Activated gamma-delta T cell treated with anti-CD3 and anti-CD28 coated beads, Interleukin-2, amount 50 U/mL, for 16 hours (primary cell): ENCODE measurements around the gene TMEM63B.
"Not testable (repeated sequence)": the region's sequence is repeated elsewhere in the genome, so short reads cannot be mapped to it uniquely, and the experiment has no call there.

ENCODE experiments used
- DNase-seq: peaks from one replicate; pipeline ENCODE4 v3.0.0-alpha.2; 2020; ENCODE audit warnings: low read depth

The TMEM63B gene

DNA sequence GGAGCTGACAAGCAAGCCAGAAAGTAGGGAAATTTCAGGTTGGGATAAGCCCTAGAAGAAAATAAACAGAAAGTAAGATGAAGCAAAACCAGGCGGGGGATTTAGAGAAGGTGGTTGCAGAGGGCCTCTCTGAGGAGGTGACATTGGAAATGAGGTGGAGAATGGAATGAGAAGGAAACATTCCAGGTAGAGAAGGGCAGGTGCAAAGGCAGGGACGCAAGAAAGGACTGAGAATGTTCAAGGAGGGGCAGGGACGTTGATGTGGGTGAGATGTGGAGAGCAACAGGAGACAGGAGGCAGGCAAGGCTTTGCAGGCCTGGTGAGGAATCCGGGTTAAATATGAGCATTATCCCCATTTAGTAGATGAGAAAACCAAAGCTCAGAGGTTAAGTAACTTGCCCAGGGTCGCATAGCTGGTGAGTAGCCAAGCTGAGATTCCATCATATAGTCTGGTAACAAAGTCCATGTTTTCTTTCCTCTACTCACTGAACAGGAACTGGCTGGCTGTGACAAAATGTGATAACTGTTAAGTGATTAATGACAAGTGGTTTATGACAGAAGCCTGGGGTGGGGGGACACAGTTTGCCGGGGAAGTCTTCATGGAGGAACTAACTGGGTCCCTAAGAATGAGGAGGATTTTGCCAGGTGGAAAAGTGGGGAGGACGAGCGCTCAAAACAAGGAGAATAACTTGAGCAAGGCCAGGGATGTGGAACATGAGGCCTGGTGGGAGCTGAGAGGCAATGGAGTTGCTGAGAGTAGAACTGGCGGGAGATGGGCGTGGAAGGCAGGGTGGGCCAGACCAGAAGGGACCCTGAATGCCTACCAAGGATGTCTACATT is 32.7 kb upstream of the TMEM63B start:
- no peak for DNase-seq

DNA sequence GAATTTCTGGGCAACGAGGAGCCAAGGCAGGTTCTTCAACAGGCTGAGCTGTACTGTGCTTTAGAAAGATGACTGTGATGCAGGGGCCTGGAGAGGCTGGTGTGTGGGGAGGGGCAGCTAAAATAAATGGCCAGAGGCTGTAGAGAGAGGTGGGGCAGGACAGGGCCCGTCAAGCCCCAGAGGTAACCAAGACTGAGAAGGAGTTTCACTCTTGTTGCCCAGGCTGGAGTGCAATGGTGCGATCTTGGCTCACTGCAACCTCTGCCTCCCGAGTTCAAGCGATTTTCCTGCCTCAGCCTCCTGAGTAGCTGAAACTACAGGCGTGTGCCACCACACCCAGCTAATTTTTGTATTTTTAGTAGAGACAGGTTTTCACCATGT is 32.1 kb upstream of the TMEM63B start:
- not testable (repeated sequence) for DNase-seq

DNA sequence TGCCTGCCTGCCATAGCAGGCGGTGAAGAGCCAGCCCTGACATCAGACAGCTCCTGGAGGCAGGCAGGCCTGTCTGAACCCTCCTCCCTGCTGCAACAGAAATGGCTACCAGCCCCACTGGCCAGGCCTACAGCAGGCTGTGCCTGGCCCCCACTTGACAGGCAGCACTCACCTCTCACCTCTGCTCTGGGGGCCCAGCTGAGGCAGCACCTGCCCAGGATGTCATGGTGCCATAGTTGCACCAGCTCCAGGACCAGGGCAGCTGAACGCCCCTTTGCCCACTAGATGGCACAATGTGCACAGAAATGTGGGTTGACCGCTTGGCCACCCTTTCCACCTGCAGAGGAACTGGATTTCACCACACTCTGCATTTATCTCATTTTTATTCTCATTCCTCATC is 30.7 kb upstream of the TMEM63B start:
- DNase-seq = peak; percentile 58

DNA sequence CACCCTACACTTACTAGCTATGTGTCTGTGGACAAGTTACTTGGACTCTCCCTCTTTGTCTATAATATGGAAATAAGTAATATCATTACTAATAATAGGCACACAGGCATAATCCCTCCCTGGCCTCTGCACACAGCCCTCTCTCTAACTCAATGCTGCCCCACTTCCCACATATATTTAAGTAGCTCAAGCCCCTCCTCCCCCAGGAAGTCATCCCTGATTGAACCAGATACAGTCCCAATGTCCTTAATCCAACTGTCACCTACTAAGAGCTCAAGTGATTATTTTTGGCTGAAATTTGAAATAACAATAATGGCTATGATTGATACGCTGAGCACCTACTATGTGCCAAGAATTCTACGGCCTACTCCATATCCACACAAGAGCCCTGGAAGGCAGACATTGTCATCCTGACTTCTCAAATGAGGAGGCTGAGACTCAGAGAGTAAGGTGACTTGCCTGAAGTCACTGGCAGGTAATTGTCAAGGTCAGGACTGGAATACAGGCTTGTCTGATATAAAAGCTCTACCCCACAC is 29.5 kb upstream of the TMEM63B start:
- DNase-seq = no peak

DNA sequence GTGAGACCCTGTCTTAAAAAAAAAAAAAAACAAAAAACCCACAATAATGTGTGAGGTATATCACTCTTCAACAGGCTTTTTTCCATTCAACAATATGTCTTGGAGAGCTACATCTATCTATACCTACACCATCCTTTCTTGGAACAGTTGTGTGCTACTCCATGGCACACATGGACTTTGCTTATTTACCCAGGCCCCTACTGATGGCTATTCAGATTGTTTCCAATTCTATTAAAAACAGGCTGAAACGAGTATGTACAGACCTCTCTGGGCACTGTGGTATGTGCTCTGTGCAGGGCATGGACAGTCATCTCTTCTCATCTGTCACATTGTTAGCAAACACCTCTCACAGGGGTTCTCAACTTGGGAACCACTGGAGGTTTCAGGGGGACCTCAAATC is 28.2 kb upstream of the TMEM63B start:
- no peak for DNase-seq

DNA sequence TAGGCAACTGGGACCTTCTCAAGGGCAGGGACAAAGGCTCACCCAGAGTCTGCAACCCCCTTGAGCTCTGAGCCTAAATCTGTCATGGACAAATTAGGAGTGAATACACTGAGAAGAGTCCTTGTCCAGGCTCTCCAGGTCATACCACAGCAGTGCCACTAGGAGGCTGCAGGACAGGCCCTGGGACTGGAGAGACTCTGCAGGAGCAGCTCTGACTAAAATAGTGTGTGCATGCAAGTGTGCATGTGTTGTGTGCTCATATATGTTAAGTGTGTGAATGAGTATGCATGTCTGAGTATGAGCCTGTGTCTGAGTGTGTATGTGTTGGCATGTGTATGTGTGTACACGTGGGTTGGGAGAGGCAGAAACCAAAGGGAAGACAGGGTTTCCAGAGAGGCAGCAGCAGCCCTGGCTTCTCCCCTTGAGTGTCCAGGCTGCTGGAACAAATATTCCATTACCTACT is 27.2 kb upstream of the TMEM63B start:
- no peak for DNase-seq

DNA sequence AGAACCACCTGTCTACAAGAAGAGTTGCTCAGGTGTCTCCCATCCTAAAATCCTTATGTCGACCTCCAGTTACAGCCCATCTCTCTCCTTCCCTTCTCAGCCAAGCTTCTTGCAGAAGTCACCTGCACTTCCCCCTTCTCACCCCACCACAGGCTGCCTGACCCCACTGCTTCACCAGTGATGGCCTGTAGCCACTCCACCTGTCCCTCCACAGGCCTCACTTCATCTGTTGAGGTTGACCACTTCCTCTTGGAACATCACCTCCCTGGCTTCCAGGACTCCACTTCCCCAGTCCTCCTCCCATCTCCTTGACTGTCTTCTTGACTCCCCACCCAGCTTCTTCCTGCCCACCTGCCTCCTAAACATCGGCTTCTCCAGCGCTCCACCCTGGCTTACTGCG is 25.5 kb upstream of the TMEM63B start:
- DNase-seq = no peak

DNA sequence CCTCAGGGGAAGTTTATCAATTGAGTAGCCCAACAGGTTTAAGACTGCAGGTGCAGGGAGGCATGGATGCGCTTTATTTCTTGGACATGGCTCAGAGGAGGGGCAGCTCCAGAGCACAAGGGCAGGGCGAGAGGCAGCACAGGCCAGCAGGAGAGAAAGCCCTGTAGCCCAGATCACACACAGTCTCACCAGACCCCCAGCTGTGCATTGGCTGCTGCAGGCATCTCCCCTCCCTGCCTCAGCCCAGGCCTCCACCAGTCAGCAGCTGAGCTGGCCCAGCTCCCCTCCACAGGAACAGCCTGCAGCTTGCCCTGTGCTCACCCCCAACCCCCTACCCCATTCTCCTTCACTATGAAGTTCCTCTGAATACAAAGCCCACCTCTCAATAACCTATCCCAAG is 24.8 kb upstream of the TMEM63B start:
- DNase-seq = no peak

DNA sequence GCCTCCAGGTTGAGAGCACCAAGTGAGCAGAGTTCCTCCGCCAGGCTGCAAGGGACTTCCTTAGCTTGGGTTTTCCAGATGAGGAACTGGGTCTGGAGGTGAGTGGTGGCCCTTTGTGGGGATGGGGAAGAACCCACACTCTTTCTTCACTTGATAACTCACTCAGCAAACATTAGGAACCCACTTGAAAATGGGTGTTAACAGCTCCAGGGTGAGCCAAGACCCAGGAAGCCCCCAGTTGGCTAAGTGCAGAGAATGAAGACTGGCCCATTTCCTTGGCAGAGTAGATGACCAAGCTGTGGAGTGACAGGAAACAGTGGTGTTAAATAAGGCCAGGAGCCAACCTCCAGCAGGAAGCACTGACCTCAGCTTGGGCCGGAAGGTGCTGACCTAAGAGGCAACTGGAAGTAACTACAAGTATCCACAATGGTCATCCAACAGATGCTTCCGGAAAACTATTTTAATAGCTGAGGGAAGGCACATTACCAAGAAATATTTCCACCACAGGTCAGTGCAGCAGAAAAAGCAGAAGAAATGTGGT is 22.8 kb upstream of the TMEM63B start:
- no peak for DNase-seq

DNA sequence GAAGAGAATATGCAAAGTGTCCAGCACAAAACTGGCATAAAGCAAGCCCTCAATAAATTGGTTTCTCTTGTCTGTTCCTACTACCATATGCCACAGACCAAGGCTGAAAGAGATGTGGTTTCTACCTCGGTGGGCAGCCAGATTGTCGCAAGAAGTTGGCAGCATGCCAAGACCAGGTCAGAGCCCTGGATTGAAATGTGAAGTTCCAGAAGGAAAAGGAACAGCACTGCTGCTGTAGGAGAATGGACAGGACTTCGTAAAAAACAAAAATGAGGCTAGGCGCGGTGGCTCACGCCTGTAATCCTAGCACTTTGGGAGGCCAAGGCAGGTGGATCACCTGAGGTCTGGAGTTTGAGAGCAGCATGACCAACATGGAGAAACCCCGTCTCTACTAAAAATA is 22.2 kb upstream of the TMEM63B start:
- no peak for DNase-seq

DNA sequence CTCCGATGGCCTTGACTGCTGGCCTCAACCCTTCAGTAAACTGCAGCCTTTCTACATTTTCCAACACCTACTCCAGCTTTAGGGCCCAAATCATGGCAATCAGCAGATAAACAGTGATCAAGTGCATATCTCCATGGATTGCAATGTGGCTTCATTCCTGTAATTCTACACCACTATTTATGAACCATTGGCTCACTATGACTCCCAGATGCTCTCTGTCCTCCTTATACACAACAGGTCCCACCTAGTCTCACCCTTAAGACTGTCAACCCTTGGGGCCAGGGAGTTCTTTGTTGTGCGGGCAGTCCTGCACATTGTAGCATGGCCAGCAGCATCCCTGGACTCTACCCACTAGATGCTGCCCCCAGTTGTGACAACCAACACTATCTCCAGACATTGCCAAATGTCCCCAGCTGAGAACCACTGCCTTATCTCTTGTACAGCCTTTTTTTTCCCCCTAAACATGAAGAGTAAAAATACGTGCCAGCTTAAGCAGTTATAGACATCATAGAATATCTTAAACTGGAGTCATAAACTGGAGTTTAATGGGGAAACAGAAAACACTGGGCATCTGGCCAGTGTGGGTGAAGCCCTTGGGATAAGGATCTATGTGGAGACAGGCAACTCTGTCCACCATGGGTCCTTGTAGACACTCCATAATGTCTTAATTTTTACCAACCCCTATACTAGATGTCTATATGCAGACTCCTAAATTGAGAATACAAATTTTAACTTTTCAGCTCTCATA is 21.2 kb upstream of the TMEM63B start:
- DNase-seq = no peak

DNA sequence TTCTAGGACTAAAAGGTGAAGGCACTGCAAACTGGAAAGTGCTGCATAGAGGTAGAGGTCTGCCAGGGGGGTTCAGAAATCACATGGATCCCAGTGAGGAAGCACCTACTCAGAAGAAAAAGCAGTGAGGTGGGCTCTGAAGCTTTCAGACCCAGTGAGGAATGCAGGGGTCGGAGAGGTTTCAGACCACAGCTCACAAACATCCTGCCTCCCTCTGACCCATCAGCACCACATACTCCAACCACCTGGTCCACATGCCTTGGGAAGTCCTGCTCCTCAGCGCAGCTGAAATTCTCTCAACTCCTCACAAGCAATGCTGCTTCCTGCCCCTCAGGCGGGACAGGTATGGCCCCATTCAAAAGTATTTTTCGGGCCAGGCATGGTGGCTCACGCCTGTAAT is 20.3 kb upstream of the TMEM63B start:
- no peak for DNase-seq

DNA sequence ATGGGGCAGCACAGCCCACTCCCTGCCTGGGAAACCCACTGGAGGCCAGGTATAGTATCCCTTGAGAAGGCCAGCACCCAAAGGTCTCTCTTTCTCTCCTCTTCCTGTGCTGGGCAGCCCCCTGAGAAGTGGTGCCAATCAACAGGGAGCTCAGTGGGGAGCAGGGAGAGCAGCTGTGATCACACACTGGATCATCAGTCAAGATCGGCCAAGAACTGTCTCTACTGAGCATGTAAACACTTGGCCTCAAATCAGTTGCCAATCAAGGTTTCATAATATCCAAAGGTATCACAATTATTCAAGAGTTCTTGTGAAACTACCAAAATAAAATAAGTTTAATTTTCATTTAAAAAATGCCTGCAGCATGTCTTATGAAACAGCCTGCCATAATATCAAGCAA is 18.9 kb upstream of the TMEM63B start:
- DNase-seq = no peak

DNA sequence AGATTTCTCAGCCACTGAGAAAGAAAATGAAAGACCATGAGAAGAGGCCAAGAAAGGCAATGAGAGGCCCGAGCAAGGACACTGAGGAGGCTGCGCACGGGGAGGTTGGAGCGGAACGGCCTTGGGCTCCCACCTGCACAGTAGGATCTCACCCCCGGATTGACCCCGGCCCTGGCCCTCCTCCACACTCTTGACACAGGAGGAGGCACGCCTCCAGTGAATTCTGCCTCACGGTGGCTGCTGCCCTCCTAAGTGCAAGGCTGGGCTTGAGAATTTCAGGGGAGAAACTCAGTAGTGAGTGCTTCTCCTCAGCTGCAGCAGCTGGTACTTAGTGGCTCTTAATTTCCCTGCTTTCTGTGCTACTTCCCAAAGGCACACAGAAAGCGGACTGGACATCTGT is 18.1 kb upstream of the TMEM63B start:
- no peak for DNase-seq

DNA sequence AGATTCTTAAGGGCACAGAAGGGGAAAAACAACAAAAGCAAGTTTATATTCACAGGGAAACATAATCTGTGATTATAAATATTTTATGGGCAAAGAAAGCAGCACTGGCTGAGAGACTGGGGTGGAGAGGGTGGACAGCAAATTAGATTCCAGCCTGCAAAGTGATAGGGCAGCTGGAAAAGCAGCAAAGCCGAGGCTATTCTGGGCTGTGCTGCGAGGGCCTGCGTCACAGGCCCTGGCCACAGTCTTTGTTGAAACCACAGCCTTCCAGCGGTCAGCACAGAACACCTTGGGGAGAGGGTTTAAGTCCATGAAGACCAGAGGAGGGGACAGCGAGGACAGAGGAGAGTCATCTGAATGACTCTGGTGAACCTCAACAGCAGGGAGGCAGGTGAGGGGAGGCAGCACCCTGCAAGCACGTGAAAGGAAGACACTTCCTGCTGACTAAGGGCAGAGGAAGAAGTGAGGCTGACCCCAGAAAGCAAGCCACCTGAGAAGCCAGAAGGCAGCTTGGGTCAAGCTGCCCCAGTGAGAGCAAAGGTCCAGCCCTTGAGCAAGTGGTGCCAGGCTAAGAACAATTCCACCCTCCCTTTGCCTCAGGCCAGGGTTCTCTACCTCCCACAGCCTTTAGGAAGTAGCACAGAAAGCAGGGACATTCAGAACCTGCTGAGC is 17.2 kb upstream of the TMEM63B start:
- no peak for DNase-seq

DNA sequence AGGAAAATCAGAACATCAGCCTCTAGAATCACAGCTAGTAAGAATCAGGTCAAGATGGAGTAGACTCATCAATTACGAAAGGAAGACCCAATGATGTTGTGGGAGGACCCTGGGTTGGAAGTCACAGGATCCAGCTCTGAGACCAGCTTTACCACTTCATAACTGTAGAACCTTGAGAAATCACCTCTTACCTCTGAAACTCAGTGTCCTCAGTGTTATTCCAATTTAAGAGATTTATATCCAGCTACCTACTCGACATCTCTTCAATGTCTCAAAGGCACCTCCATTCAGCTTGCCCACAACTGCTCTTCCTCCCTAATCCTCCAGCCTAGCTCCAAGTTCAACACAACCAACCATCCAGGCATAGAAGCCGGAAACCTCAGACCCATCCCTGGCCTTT is 16.4 kb upstream of the TMEM63B start:
- no peak for DNase-seq

DNA sequence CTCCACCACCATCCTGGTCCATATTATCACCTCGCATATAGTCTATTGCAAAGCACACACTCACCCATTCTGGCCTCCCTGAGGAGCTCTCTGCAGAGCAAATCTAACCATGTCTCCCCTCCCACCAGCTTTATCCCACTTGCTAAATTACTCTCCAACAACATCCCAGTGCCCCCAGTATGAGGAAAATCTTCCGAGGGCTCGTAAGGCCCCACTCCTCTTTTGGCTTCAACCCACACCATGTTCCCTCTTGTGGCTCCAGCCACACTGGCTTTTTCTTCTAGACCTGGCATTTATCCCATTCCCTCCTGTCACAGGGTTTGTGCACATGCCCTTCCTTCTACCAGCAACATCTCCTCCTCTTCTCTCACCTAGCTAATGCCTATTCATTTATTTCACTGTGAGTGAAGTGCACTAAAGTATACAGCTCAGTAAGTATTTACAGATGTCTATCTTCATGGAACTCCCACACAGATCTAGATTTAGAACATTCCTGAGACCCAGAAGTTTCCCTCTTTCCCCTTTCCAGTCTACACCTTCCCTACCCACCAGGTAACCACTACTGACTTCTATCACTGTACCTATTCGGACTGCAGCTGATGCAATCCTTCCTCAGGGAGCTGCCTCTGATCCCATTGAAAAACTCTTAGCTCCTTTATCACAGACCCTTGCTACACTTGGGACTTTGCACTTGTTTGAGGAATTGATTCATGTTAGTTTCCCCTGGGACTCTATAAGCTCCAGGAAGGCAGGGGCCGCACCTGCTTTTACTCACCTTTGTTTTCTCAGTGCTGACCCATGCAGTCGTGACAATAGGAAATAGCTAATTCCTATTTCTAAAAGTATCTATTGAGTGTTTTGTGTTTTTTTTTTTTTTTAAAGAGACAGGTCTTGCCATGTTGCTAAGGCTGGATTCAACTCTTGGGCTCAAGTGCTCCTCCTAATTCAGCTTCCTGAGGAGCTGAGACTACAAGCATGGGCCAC is 15.6 kb upstream of the TMEM63B start:
- DNase-seq = no peak

DNA sequence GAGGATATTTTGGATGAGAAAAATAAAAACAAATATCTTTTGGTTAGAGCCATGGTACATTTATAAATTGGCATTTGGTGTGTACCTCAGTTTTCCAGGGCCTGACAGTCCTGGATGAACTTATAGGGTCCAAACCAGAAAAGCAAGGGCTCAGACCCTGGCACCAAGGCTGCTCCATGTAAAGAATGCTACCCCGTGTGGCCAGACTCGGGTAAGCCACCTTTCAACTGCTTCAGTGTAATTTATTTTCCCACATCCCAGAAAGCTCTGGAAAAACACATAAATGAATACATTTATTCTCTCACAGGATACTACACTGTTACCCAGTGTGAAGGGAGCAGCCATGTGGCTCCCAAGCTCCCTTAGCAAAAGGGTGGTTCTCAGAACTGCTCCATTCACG is 13.9 kb upstream of the TMEM63B start:
- no peak for DNase-seq

DNA sequence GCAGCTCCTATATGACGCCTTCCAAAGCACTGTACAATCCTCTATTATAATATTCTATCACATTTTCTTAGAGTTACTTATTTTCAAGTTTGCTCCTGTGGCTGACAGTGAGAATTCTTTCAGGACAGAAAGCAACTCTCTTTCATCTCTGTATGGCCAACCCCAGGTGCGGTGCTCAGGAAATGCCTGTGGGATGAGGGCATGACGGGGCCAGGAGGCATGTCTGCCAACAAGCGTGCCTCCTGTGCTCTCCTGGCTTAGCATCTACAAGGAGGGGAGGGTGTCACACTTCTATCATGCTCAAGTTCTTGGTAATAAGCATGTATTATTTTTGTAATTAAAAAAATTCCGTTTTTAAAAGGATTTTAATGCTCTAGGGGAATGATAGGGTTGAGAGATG is 11.5 kb upstream of the TMEM63B start:
- DNase-seq = no peak

DNA sequence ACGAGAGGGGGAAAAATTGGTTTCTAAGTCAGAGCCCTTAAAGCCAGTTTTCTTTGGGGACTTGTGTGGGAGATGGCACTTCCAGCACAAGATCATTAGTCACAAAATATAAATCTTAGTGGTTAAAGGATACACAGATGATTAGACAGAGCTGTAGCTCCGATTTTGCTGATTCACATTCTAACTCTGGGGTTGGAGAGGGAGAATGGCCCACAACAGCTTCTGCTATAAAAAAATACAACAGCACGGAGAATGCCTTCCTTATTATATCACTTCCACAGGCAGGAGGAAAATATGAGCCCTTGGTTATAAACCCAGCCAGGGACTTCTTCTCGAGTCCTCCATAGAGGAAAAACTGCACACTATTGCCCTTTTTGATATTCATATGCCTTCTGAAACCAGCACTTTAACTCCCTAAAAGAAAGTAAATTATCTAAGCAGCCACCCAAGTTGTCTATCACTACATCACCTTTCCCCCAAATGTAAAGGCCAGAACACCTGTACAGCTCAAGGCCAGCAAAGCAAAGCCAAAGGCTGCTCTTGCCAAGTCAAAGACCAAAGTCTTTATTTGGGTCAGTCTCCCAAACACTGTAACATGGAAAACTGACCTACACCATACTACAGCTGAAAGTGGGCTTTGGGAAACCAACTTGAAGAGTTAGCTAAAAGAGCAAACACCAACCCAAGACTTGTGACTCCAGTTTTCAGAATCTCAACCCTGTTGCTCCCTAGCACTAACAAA is 10.5 kb upstream of the TMEM63B start:
- DNase-seq = no peak
